SK-N-MC (cell line): ENCODE data around the gene FURIN.

Experiments
- EZH2 ChIP-seq: fragments of 200-600 bp; sonication (generic); IDR thresholded peaks from one replicate; pipeline ENCODE4 v1.6.1; 2017; ENCODE audit warnings: antibody characterized with exemption
- FOXP2 ChIP-seq: optimal IDR thresholded peaks from 2 replicates; pipeline ENCODE3; 2011; ENCODE audit warnings: mild to moderate bottlenecking, moderate library complexity; ENCODE audit not compliant: insufficient read depth; ENCODE audit errors: extremely low read length, control extremely low read depth
- POLR2AphosphoS5 ChIP-seq: IDR thresholded peaks from 2 replicates; pipeline ENCODE4 v1.6.1; 2012; ENCODE audit warnings: mild to moderate bottlenecking, low read depth, low read length, borderline replicate concordance

- TF ChIP-seq POLR2AphosphoS5 (no peak), EZH2 (no peak), FOXP2 (no peak)
Measured at GRCh38 chr15:90822204-90822955, 46.0 kb upstream of the FURIN start.
